K562 (cell line): ENCODE measurements around the gene NRN1. TPM values are rescaled to one million over a fixed set of nuclear protein-coding genes. Genes with fewer than 3 reads are reported as not detected.

Experiments used
- BCLAF1 ChIP-seq, 2 experiments: fragments of 450-650 bp in 1 of 2; IDR thresholded peaks; 2 replicates each; pipeline ENCODE4 v1.6.1; 2011 to 2017; ENCODE audit warnings: low read depth in 2 of 2, antibody characterized with exemption in 1 of 2, borderline replicate concordance in 1 of 2, low read length in 1 of 2, mild to moderate bottlenecking in 1 of 2, mixed read lengths in 1 of 2; ENCODE audit not compliant: control insufficient read depth in 1 of 2
- CCAR2 ChIP-seq: fragments of 200-400 bp; formaldehyde crosslinking; IDR thresholded peaks from 2 replicates; pipeline ENCODE4 v1.6.1; 2017; ENCODE audit warnings: mild to moderate bottlenecking, low read depth, low read length
- MNT ChIP-seq, 2 experiments: fragments of 450-650 bp; conservative IDR thresholded peaks; 2 replicates each; pipeline ENCODE4 v1.6.1; 2017; ENCODE audit warnings: mild to moderate bottlenecking in 2 of 2, moderate library complexity in 2 of 2
- MYC ChIP-seq, 2 experiments: fragments of 250-450 bp in 1 of 2; sonication (Bioruptor Pico) in 1 of 2; IDR thresholded peaks; 2 replicates each; pipeline versions ENCODE4 v1.5.1 to v1.6.1; 2012 to 2021; ENCODE audit warnings: low read depth in 2 of 2, borderline replicate concordance in 1 of 2, improper control_type of control experiment in 1 of 2, low read length in 1 of 2, mild to moderate bottlenecking in 1 of 2, moderate library complexity in 1 of 2
- RBM39 ChIP-seq: fragments of 200-400 bp; formaldehyde crosslinking; optimal IDR thresholded peaks from 2 replicates; pipeline ENCODE3; 2018; ENCODE audit warnings: low read depth, low read length
- TCF7L2 ChIP-seq: fragments of 150-350 bp; IDR thresholded peaks from 2 replicates; pipeline ENCODE4 v1.6.1; 2016; ENCODE audit warnings: low read depth, mild to moderate bottlenecking, low read length, moderate library complexity
- polyA plus RNA-seq, 8 experiments: library from polyadenylated mRNA; depleted of rRNA in 4 of 8; stranded (reverse) in 5 of 8; unstranded in 3 of 8; fragments of >200 nt; fragmentation: Nextera tagmentation in 2 of 8; fragmentation: Illumina TruSeq in 1 of 8; extraction: Ambion mirVana in 2 of 8; extraction: Trizol in 1 of 8; gene quantifications; 2 replicates each; pipeline versions ENCODE4 v1.2.1 to v1.2.3, GENCODE V29; 2011 to 2014; ENCODE audit warnings: inconsistent platforms in 1 of 8, missing spikeins in 1 of 8
- total RNA-seq, 7 experiments: library from RNA; depleted of rRNA in 6 of 7; stranded (reverse); fragments of >200 nt in 6 of 7; fragmentation: Illumina TruSeq in 2 of 7; extraction: Trizol in 2 of 7; gene quantifications; 2 replicates each; pipeline versions ENCODE4 v1.2.1 to v1.2.3, GENCODE V29; 2011 to 2021; ENCODE audit warnings: low replicate concordance in 1 of 7
- TF ChIP-seq, protein P1 (sequence below): fragments of 250-450 bp; sonication (Bioruptor Pico); IDR thresholded peaks from 2 replicates; pipeline ENCODE4 v1.8.0; 2022; ENCODE audit warnings: inconsistent platforms

NRN1 gene
- total and polyA plus RNA-seq, 9 of the 15 experiments (the other 6 are each of a cell fraction or from before 2014, with no cell fraction given) = not detected

DNA sequence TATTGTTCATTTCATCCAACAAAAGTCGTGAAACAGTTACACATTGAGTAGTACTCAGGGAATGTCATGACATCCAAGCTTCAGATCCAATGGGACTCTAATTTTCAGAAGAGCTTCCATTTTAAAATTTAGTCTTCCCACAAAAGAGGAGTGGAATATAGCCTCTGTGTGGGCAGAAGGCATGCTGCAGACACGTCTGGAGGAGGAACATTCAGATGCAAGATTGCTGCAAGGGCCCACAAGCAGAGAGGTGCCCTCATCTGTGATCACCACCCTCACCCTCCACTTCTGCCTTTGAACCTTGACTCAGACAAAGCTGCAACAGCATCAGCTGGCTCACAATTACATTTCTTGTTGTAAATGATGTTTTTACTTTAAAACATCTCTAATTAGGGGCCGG lies 29.9 kb downstream of the NRN1 start (continued):
- no peak for TF ChIP-seq MNT (conservative IDR thresholded peaks at IDR 0.05)
- TF ChIP-seq TCF7L2 = no peak
- TF ChIP-seq, protein P1, sequence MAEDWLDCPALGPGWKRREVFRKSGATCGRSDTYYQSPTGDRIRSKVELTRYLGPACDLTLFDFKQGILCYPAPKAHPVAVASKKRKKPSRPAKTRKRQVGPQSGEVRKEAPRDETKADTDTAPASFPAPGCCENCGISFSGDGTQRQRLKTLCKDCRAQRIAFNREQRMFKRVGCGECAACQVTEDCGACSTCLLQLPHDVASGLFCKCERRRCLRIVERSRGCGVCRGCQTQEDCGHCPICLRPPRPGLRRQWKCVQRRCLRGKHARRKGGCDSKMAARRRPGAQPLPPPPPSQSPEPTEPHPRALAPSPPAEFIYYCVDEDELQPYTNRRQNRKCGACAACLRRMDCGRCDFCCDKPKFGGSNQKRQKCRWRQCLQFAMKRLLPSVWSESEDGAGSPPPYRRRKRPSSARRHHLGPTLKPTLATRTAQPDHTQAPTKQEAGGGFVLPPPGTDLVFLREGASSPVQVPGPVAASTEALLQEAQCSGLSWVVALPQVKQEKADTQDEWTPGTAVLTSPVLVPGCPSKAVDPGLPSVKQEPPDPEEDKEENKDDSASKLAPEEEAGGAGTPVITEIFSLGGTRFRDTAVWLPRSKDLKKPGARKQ (CRISPR knock-in tag) = no peak
- TF ChIP-seq MYC (IDR thresholded peaks at IDR 0.05; ENCODE audit: low read depth, low read length) = no peak
- TF ChIP-seq MYC (CRISPR knock-in tag; IDR thresholded peaks at IDR 0.05; ENCODE audit: borderline replicate concordance, low read depth) = no peak
- no peak for TF ChIP-seq BCLAF1 (IDR thresholded peaks at IDR 0.05; ENCODE audit: borderline replicate concordance in 1 of 2, control insufficient read depth in 1 of 2, low read depth in 2 of 2, low read length in 1 of 2)
- TF ChIP-seq RBM39 = no peak
- TF ChIP-seq CCAR2 = no peak
- TF ChIP-seq, all 486 proteins: peak for 0
